HL-60/S4 treated with retinoic acid at 250 ng/mL for 4 days and 3 days (cell line): Measurements from ENCODE around the gene TNRC6C.
"Not testable (repeated sequence)": the region's sequence is repeated elsewhere in the genome, so short reads cannot be mapped to it uniquely, and the experiment has no call there.

Source experiments
- in situ Hi-C: fragments of 300-500 bp; cut with MboI; formaldehyde crosslinking; loops from 2 replicates; pipeline ENCODE4 v1.7.0; 2022; ENCODE audit warnings: low sequenced_read_pairs

TNRC6C gene

GRCh38 chr17:78041386-78042179, 83.1 kb downstream of the TNRC6C start:
- in situ Hi-C loops, result no loop called here

DNA sequence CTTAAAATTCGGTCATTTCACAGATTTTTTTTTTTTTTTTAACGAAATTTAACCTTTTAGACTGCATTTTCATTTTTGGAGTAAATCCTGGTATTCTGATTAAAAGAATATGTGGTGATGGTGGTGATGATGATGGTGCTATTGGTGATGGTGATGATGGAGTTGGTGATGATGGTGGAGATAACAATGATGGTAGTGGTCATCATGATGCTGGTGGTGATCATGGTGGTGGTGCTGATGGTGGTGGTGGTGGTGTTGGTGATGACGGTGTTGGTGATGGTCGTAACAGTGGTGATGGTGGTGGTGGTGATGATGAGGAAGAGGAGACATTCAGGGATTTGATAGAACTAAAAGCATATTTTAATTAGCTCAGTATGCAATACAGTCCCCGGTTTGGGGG, 84.0 kb downstream of the TNRC6C start:
- in situ Hi-C loops, result no loop called here

GRCh38 chr17:78043031-78043430, 84.5 kb downstream of the TNRC6C start:
- in situ Hi-C loops, result no loop called here

- in situ Hi-C loops, result no loop called here
Measured at GRCh38 chr17:78044280-78044835, 85.9 kb downstream of the TNRC6C start.

- in situ Hi-C loops, result no loop called here
Measured at GRCh38 chr17:78045316-78045715, 86.8 kb downstream of the TNRC6C start.

- in situ Hi-C loops, result no loop called here
Measured at GRCh38 chr17:78046923-78047322, 88.4 kb downstream of the TNRC6C start.

- in situ Hi-C loops, result no loop called here
Measured at GRCh38 chr17:78048346-78049292, 90.1 kb downstream of the TNRC6C start.

- in situ Hi-C loops, result no loop called here
Measured at GRCh38 chr17:78049609-78050008, 91.1 kb downstream of the TNRC6C start.

DNA sequence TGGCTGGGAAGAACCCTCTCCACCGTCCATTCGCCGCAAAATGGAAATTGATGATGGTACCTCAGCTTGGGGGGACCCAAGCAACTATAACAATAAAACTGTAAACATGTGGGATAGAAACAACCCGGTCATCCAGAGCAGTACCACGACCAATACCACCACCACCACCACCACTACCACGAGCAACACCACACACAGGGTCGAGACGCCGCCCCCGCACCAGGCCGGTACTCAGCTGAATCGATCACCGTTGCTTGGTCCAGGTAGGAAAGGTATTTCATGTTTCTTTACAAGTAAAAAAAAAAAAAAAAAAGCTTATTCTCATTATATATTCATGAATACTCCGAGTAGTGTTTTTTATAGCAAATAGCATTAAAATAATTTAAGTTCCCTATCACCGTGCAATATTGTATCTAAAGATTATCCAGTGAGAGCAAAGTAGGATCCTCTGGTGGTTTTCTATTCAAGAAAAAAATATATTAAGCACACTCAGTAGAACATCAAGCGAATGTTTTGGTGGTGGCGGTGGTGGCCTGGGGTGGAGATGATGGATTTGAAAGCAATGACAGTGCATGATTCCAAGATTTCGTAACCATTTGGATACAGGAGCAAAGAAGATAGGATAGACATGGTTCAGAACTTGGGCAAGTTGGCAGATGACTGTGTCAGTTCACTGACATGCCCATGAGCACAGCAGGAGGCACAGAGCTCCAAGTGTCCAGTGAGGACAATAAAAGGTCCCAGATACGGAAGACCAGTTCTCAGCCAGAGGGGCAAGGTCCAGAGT, 92.9 kb downstream of the TNRC6C start:
- in situ Hi-C loops, result no loop called here

DNA sequence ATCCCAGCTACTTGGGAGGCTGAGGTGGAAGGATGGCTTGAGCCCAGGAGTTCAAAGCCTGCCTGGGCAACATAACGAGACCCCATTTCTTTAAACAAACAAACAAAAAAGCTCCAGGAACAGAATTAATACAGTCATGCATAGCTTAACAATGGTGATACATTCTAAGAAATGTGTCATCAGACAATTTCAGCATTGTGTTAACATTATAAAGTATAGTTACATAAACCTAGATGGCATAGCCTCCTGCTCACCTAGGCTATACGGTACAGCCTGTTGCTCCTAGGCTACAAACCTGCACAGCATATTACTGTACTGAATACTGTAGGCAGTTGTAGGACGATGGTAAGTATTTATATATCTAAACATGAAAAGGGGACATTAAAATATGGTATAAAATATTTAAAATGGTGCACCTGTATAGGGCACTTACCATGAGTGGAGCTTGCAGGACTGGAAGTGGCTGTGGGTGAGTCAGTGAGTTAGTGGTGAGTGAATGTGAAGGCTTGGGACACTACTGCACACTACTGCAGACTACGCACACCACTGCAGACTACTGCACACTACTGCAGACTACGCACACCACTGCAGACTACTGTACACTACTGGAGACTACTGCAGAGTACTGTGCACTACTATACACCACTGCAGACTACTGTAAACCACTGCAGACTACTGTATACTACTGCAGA, 95.4 kb downstream of the TNRC6C start:
- in situ Hi-C loops, result no loop called here

GRCh38 chr17:78057113-78057740, 98.7 kb downstream of the TNRC6C start:
- in situ Hi-C loops, result no loop called here

GRCh38 chr17:78058001-78058400, 99.5 kb downstream of the TNRC6C start:
- in situ Hi-C loops, result no loop called here

DNA sequence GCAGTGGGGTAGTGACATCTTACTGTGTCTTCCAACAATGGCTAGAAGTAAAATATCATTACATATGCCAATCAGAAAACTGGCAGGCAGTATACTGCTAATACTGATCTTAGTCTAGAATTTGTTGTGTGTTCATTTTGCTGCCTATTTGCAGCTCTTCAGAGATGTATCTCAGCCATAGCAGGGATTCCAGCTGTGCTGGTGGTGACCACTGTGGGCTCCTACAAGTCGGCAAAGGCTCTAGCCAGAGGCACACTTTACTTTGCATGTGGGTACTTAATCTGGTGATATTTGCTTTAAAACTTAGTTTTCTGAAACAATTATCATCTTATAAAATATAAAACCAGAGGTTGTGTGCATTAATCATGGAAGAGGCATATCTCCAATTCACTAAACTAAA, 100.1 kb downstream of the TNRC6C start:
- in situ Hi-C loops, result no loop called here

- in situ Hi-C loops, result no loop called here
Measured at GRCh38 chr17:78062596-78062995, 104.1 kb downstream of the TNRC6C start.

DNA sequence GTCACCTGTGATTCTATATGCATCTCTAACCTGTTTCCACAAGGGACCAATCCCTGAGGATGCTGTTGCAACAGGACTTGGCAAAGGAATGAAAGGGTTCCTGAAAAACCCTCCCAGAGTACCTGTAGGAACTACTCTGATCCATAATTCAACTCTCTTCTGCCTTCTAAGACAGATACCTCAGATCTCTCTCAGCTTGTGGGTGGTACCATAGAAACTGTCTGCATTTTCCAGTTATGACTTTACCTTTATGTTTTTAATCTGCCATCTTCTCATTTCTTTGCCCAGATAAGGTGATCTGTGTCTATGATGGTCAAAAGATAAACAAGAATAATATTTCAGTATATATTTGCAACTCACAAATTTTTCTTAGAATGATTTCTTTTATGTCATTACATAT, 105.0 kb downstream of the TNRC6C start:
- in situ Hi-C loops, result no loop called here

DNA sequence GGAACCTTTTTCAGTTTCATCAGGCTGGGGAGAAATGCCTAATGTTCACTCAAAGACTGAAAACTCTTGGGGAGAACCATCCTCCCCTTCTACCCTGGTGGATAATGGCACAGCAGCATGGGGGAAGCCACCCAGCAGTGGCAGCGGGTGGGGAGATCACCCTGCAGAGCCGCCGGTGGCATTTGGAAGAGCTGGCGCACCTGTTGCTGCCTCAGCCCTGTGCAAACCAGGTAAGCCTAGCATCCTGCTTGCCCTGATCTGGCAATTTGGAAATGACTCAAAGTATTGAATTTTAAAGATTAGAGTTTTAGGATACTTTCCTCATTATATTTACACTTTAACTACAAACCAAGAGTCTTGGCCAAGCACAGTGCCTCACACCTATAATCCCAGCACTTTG, 106.2 kb downstream of the TNRC6C start:
- in situ Hi-C loops, result no loop called here

- in situ Hi-C loops, result not testable (repeated sequence)
Measured at GRCh38 chr17:78066976-78067375, 108.5 kb downstream of the TNRC6C start.

DNA sequence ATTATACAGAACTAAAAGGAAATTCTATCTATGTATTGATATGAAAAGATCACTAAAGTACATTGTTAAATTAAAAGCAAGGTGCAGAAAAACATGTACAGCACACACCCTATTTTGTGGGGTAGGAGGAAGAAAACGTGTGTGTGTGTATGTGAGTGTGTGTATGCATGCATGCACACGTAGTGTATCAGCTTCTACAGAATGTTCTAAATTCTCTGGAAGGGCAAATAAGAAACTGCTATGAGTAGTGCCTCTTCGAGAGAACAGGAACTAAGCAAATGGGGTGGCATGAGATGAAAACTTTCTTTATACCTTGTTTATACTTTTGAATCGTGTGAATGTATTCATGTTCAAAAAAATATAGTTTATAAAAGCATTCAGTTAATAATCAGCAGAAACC, 111.2 kb downstream of the TNRC6C start:
- in situ Hi-C loops, result no loop called here

GRCh38 chr17:78072961-78073360, 114.5 kb downstream of the TNRC6C start:
- in situ Hi-C loops, result no loop called here

DNA sequence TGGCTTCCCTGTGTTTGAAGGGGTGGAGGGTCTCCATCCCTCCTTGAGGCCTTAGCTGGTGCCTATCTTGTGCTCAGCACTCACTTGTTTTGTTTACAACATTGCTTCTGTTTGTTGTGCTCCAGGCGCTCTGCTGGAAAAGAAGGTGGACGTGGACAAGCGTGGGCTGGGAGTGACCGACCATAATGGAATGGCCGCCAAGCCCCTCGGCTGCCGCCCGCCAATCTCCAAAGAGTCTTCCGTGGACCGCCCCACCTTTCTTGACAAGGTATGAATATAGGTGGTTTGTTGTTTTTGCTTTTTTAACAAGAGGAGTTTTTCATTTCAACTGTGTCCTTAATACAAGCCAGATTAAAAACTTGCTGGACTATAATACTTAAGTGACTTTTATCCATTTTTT, 116.5 kb downstream of the TNRC6C start:
- in situ Hi-C loops, result no loop called here
